Liver (tissue), 3 donors: ENCODE measurements around the gene FTO.

Experiments used
- CTCF ChIP-seq: fragments of 150-350 bp; IDR thresholded peaks from 2 replicates; pipeline ENCODE4 v1.5.1; 2017; ENCODE audit warnings: improper control_type of control experiment, low read depth, low read length; ENCODE audit not compliant: missing input control
- EGR1 ChIP-seq, 2 donors: IDR thresholded peaks; 2 replicates each; pipeline ENCODE4 v1.6.1; 2016 to 2018; ENCODE audit warnings: antibody characterized with exemption in 2 of 2, low read depth in 2 of 2
- GABPA ChIP-seq, 2 donors: IDR thresholded peaks in 1 of 2; conservative IDR thresholded peaks in 1 of 2; 2 replicates each; pipeline ENCODE4 v1.6.1; 2016; ENCODE audit warnings: antibody characterized with exemption in 2 of 2, mild to moderate bottlenecking in 1 of 2, moderate library complexity in 1 of 2
- RAD21 ChIP-seq, 2 donors: IDR thresholded peaks; 2 replicates each; pipeline ENCODE4 v1.6.1; 2016; ENCODE audit warnings: antibody characterized with exemption in 2 of 2, mild to moderate bottlenecking in 2 of 2
- RXRA ChIP-seq, 2 donors: IDR thresholded peaks; 2 replicates each; pipeline ENCODE4 v1.6.1; 2017 to 2018; ENCODE audit warnings: antibody characterized with exemption in 2 of 2, mild to moderate bottlenecking in 1 of 2
- SP1 ChIP-seq: IDR thresholded peaks from 2 replicates; pipeline ENCODE4 v1.6.1; 2018; ENCODE audit warnings: antibody characterized with exemption, mild to moderate bottlenecking
- TAF1 ChIP-seq: conservative IDR thresholded peaks from 2 replicates; pipeline ENCODE4 v1.6.1; 2016; ENCODE audit warnings: antibody characterized with exemption, mild to moderate bottlenecking
- YY1 ChIP-seq: IDR thresholded peaks from 2 replicates; pipeline ENCODE4 v1.6.1; 2016; ENCODE audit warnings: antibody characterized with exemption, mild to moderate bottlenecking
- TF ChIP-seq, protein P1 (sequence below): IDR thresholded peaks from 2 replicates; pipeline ENCODE4 v1.6.1; 2016; ENCODE audit warnings: antibody characterized with exemption
- TF ChIP-seq, protein P2 (sequence below): IDR thresholded peaks from 2 replicates; pipeline ENCODE4 v1.6.1; 2016; ENCODE audit warnings: antibody characterized with exemption, mild to moderate bottlenecking
- TF ChIP-seq, protein P3 (sequence below): IDR thresholded peaks from 2 replicates; pipeline ENCODE4 v1.6.1; 2016; ENCODE audit warnings: antibody characterized with exemption
- donor health status: healthy.
- donor health status: healthy.

GRCh38 chr16:53878216-53878615 is 174.3 kb downstream of the FTO start:
- TF ChIP-seq CTCF = no peak
- TF ChIP-seq GABPA (IDR thresholded peaks at IDR 0.05 in 1 of 2, conservative IDR thresholded peaks at IDR 0.05 in 1 of 2) = no peak
- no peak for TF ChIP-seq RXRA (IDR thresholded peaks at IDR 0.05)
- no peak for TF ChIP-seq EGR1 (IDR thresholded peaks at IDR 0.05; ENCODE audit: low read depth in 2 of 2)
- TF ChIP-seq, protein P1, sequence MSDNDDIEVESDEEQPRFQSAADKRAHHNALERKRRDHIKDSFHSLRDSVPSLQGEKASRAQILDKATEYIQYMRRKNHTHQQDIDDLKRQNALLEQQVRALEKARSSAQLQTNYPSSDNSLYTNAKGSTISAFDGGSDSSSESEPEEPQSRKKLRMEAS = no peak
- TF ChIP-seq YY1 = no peak
- no peak for TF ChIP-seq SP1
- no peak for TF ChIP-seq TAF1
- TF ChIP-seq, protein P2, sequence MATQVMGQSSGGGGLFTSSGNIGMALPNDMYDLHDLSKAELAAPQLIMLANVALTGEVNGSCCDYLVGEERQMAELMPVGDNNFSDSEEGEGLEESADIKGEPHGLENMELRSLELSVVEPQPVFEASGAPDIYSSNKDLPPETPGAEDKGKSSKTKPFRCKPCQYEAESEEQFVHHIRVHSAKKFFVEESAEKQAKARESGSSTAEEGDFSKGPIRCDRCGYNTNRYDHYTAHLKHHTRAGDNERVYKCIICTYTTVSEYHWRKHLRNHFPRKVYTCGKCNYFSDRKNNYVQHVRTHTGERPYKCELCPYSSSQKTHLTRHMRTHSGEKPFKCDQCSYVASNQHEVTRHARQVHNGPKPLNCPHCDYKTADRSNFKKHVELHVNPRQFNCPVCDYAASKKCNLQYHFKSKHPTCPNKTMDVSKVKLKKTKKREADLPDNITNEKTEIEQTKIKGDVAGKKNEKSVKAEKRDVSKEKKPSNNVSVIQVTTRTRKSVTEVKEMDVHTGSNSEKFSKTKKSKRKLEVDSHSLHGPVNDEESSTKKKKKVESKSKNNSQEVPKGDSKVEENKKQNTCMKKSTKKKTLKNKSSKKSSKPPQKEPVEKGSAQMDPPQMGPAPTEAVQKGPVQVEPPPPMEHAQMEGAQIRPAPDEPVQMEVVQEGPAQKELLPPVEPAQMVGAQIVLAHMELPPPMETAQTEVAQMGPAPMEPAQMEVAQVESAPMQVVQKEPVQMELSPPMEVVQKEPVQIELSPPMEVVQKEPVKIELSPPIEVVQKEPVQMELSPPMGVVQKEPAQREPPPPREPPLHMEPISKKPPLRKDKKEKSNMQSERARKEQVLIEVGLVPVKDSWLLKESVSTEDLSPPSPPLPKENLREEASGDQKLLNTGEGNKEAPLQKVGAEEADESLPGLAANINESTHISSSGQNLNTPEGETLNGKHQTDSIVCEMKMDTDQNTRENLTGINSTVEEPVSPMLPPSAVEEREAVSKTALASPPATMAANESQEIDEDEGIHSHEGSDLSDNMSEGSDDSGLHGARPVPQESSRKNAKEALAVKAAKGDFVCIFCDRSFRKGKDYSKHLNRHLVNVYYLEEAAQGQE = no peak
- TF ChIP-seq, protein P3, sequence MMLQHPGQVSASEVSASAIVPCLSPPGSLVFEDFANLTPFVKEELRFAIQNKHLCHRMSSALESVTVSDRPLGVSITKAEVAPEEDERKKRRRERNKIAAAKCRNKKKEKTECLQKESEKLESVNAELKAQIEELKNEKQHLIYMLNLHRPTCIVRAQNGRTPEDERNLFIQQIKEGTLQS = no peak
- TF ChIP-seq RAD21 (IDR thresholded peaks at IDR 0.05) = no peak
